GM10248 (cell line): Measurements from ENCODE around the gene IP6K1.

Experiments
- CTCF ChIA-PET: fragments of 300-600 bp; sonication (Branson Sonifier 250); formaldehyde crosslinking; extraction: SDS; loops from one replicate; lab custom pipeline; 2021; ENCODE audit warnings: antibody characterized with exemption; lab: Yijun Ruan, JAX
- POLR2A ChIA-PET: fragments of 350-650 bp; sonication (Branson Sonifier 250); formaldehyde crosslinking; extraction: SDS; loops from one replicate; lab custom pipeline; 2020; ENCODE audit warnings: antibody characterized with exemption; lab: Yijun Ruan, JAX
- DNase-seq: peaks from one replicate; pipeline ENCODE4 v3.0.0; 2012; ENCODE audit errors: extremely low spot score
- CTCF ChIP-seq: IDR thresholded peaks from 2 replicates; pipeline ENCODE4 v1.5.1; 2012; ENCODE audit warnings: mild to moderate bottlenecking, low read depth; ENCODE audit errors: extremely low read depth, missing control alignments, control extremely low read depth

The IP6K1 gene

DNA sequence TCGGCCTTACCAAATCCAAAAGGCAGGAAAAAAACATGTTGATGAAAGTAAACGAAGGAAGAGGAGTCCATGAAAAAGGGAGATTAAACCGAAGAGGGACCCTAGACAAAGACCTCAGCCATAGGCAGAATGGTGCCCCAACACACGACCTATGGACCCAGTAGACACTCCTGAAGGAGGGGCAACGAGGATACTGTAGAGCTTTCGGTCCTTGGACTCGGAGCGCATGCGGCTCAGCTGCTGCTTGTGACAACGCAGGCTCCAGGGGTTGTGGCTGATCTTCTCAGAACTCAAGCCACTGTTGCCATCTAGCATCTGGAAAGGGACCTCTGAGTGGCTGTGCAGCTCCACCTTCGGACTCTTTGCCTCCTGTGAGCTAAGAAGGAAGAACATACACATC, 53.7 kb downstream of the IP6K1 start:
- no peak for DNase-seq
- ChIA-PET CTCF (no interaction called here), POLR2A (no interaction called here)
- no peak for TF ChIP-seq CTCF

- TF ChIP-seq CTCF: no peak
- no peak for DNase-seq
- ChIA-PET POLR2A (no interaction called here), CTCF (interaction anchor here (1.0 to 1.2 kb wide), 2 partner anchors 27 to 190 kb away, joined by 3 read pairs; no protein-coding TSS in a partner anchor)
These were observed 56.3 kb downstream of the IP6K1 start for GRCh38 chr3:49729966-49730609.

DNA sequence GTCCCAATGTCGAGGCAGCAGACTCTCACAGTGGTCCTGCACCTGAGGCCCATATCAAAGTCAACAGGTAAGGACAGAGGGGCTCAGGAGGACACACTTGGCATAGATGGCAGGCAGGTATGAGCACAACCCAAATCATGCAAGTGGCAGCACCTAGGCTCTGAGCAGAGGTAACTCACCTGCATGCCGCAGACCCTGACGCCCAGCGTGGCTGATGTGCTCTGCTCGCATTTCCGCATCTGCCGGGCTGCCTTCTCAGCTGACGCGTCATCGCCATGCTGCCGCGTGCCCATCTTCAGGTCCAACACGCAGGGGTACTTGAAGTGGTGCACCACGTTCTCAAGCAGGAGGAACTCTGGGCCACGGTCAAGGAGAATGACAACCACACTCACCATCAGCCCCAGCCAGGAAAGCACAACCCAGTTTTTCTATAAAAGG, 58.4 kb downstream of the IP6K1 start:
- no peak for TF ChIP-seq CTCF
- ChIA-PET POLR2A (no interaction called here), CTCF (no interaction called here)
- no peak for DNase-seq

GRCh38 chr3:49727154-49727923, 59.0 kb downstream of the IP6K1 start:
- POLR2A ChIA-PET: no interaction called here
- no peak for TF ChIP-seq CTCF
- CTCF ChIA-PET: no interaction called here
- no peak for DNase-seq

GRCh38 chr3:49725906-49726681, 60.2 kb downstream of the IP6K1 start:
- no peak for TF ChIP-seq CTCF
- DNase-seq: no peak
- POLR2A ChIA-PET: no interaction called here
- CTCF ChIA-PET: no interaction called here

- POLR2A ChIA-PET: interaction anchor here (0.7 kb wide), 1 partner anchor 188 kb away, joined by 3 read pairs; no protein-coding TSS in a partner anchor
- TF ChIP-seq CTCF: no peak
- peak; percentile 57 for DNase-seq
- CTCF ChIA-PET: interaction anchor here (1.1 to 1.5 kb wide), 4 partner anchors 9 to 185 kb away, joined by 3 to 4 read pairs (median 3); no protein-coding TSS in a partner anchor
These were observed 61.8 kb downstream of the IP6K1 start for GRCh38 chr3:49724586-49724985.
